ENCODE measurements around the gene KCTD17.

KCTD17 gene, protein sequence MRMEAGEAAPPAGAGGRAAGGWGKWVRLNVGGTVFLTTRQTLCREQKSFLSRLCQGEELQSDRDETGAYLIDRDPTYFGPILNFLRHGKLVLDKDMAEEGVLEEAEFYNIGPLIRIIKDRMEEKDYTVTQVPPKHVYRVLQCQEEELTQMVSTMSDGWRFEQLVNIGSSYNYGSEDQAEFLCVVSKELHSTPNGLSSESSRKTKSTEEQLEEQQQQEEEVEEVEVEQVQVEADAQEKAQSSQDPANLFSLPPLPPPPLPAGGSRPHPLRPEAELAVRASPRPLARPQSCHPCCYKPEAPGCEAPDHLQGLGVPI

DNA sequence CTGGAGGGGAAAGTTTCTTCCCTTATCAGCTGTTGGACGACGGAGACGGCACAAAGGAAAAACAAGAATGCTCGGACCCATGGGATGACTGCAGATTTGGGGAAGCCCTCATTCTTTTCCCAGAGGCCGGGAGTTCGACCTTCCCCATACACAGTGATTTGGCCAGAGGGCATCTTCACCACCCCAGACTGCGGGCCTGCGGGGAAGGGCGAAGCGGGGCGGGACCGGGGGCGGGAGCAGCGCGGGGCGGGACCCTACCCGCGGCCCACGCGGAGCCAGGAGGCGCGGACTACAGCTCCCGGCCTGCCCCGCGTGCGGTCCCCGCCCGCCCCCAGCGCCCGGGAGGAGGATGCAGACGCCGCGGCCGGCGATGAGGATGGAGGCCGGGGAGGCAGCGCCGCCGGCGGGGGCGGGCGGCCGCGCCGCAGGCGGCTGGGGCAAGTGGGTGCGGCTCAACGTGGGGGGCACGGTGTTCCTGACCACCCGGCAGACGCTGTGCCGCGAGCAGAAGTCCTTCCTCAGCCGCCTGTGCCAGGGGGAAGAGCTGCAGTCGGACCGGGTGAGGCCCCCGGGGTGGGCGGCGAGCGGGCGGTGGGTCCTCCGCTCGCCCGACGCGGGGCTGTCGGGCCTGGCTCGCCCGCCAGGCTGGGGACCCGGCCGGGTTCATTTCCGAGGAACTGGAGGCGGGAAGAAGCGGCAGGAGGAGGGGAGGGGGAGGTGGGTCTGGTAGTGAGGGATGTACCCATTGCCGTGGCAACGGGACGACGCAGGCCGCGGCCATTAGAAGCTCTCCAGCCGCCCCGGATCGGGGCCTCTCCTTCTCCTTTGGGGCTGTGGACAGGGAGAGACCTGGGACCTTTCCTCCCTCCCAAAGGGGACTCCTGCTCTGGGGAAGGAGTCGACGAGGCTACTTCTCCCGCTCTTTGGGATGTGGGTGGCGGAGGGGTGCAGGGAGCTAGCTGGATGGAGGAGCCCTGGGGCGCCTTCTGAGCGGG, at the start of gene KCTD17:
Gene KCTD17 (plus strand): TSS at position 352 of the 995 bp plus-strand sequence. CDS start 19 bp downstream, at position 371.
- peak within 1 kb of the TSS; percentile 87 for H3K4me3 Mint-ChIP-seq
- DNase-seq (ENCODE audit: low spot score), result peak; percentile 82
- H3K36me3 Mint-ChIP-seq (ENCODE audit: low read depth), result no peaks in the 10 kb centered on the region
- H3K27ac Mint-ChIP-seq, result peak within 1 kb of the TSS; percentile 63
- peaks cover 8% of the 10 kb centered on the region for H3K4me1 Mint-ChIP-seq (ENCODE audit: low read depth)
- H3K27me3 Mint-ChIP-seq (ENCODE audit: low read depth), result no peaks in the 10 kb centered on the region
- H3K9me3 Mint-ChIP-seq, result no peaks in the 10 kb centered on the region

DNA sequence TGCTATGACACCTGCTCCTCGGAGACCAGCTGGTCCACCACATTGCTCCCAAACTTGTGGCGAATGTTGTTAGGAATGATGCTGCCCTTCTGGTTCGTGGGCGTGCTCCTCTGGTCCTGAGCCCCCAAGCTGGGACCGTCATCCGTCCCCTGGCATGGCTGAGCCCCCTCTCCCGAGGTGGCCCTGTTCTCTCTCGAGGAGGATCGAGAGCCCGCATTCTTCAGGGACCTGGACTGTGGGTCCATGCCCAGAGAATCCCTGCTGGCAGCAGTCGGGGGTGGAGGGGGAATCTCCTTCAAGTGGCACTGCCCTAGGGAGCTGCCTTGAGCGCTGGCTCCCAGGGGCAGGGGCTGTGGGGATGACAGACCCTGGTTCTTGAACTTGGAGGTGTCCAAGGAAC, 49.7 kb upstream of the KCTD17 start:
- no peaks in the 10 kb centered on the region for H3K9me3 Mint-ChIP-seq
- no peak overlapping the region for H3K4me3 Mint-ChIP-seq
- H3K27me3 Mint-ChIP-seq (ENCODE audit: low read depth), result peaks cover 21% of the 10 kb centered on the region
- DNase-seq (ENCODE audit: low spot score), result no peak
- H3K4me1 Mint-ChIP-seq (ENCODE audit: low read depth), result no peaks in the 10 kb centered on the region
- H3K36me3 Mint-ChIP-seq (ENCODE audit: low read depth), result no peaks in the 10 kb centered on the region
- no peak overlapping the region for H3K27ac Mint-ChIP-seq

DNA sequence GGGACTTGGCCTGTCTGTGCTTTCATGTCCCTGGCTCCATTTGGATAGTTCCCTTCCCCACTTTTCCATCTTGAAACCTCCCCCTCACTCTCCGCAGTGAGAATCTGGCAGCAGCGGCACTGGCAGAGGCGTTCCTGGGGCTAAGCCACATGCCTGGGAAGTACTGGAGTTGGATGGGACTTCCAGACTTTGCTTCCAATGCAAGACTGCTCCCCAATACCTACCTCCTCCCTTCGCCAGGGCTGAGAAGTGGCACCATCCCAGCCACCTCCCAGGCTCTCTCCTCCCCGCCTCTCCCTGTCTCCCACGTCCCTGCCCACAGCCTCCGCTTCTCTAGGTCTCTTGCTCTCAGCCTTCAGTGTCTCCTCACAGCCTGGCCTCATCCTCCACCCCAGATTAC, 48.9 kb upstream of the KCTD17 start:
- H3K9me3 Mint-ChIP-seq, result no peaks in the 10 kb centered on the region

DNA sequence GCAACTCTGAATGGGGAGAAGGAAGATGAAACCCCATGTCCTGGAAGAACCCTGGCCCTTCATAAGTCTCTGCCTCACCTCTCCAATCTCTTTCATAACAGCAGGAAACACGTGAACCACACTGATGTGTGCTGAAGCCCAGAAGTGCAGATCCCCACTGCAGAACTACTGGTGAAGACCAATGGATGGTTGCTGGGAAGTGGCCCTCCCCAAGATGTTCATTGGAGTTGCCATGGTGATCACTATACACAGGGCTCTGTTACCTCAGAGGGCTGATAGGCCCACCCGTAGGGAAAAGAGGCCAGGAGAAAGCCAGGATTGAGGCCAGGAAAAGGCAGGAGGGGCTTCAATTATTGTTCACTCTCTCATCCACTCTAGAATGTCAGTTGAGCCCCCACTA, 43.9 kb upstream of the KCTD17 start:
- Mint-ChIP-seq H3K4me1 (ENCODE audit: low read depth) (no peaks in the 10 kb centered on the region), H3K4me3 (no peak overlapping the region), H3K27me3 (ENCODE audit: low read depth) (peaks cover 38% of the 10 kb centered on the region), H3K27ac (no peak overlapping the region), H3K36me3 (ENCODE audit: low read depth) (no peaks in the 10 kb centered on the region), H3K9me3 (no peaks in the 10 kb centered on the region)
- no peak for DNase-seq (ENCODE audit: low spot score)

More for the DNA sequence above, 48.9 kb upstream of the KCTD17 start:
- Mint-ChIP-seq H3K4me3 (no peak overlapping the region), H3K27ac (no peak overlapping the region), H3K27me3 (ENCODE audit: low read depth) (peaks cover 24% of the 10 kb centered on the region), H3K4me1 (ENCODE audit: low read depth) (no peaks in the 10 kb centered on the region), H3K36me3 (ENCODE audit: low read depth) (no peaks in the 10 kb centered on the region)
- no peak for DNase-seq (ENCODE audit: low spot score)

DNA sequence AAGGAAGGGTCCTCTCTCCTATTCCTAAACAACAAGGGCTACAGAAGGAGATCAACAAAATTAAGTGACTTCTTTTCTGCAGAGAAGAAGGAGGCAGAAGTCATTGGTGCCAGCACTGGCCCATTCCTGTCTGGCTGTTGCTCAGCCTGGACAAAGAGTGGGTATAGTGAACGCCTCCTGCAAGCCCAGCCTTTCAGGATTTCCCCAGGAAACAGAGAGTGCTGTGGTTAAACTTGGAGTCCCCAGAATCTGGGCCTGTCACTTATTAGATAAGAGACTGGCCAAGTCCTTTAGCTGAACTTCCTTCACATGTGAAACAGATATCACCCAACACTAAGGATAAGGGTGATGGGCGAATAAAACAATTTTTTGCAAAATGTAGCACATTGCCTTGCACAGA, 43.2 kb upstream of the KCTD17 start:
- Mint-ChIP-seq H3K4me1 (ENCODE audit: low read depth) (no peaks in the 10 kb centered on the region), H3K36me3 (ENCODE audit: low read depth) (no peaks in the 10 kb centered on the region), H3K27ac (no peak overlapping the region), H3K9me3 (no peaks in the 10 kb centered on the region), H3K27me3 (ENCODE audit: low read depth) (peaks cover 36% of the 10 kb centered on the region), H3K4me3 (no peak overlapping the region)
- DNase-seq (ENCODE audit: low spot score), result no peak

DNA sequence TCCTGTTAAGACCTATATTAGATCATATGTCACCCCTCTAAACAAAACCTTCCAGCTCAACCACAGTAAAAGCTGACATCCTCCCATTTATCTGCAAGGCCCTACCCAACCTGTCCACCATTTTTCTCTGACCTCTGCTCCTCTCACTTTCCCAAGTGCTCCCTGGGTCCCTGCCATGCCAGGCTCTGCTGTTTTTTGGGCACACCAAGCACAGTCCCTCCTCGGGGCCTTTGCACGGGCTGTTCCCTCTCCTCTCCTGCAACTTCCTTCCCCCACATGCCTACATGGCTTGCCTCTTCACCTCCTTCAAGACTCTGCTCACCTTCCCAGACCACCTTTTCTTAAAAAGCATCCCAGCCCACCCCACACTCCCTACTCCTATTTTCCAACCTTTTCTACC, 42.1 kb upstream of the KCTD17 start:
- H3K4me1 Mint-ChIP-seq (ENCODE audit: low read depth), result no peaks in the 10 kb centered on the region
- H3K27me3 Mint-ChIP-seq (ENCODE audit: low read depth), result peaks cover 34% of the 10 kb centered on the region
- no peaks in the 10 kb centered on the region for H3K36me3 Mint-ChIP-seq (ENCODE audit: low read depth)
- no peak overlapping the region for H3K27ac Mint-ChIP-seq
- no peak overlapping the region for H3K4me3 Mint-ChIP-seq
- DNase-seq (ENCODE audit: low spot score), result no peak
- no peaks in the 10 kb centered on the region for H3K9me3 Mint-ChIP-seq

DNA sequence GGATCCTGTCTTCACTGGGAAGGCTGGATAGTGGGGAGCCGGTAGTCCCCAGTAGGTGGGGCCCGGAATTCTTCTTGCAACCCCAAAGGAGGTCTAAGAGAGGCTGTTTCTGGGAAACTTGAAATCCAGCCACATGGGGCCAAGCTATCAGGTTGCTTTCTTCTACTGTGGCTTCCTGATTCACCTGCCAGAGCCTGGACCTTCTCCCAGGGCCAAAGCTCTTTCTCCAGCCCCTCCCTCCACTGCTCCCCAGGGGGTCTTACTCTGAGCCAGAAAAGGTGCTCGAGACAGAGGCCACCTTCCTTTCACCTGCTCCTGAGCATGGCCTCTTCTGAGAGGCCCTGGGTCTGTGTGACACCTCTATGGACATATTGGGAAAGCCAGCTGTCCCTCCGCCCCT, 41.4 kb upstream of the KCTD17 start:
- Mint-ChIP-seq H3K27ac (no peak overlapping the region), H3K36me3 (ENCODE audit: low read depth) (no peaks in the 10 kb centered on the region), H3K9me3 (no peaks in the 10 kb centered on the region), H3K4me1 (ENCODE audit: low read depth) (no peaks in the 10 kb centered on the region), H3K4me3 (no peak overlapping the region), H3K27me3 (ENCODE audit: low read depth) (peaks cover 33% of the 10 kb centered on the region)
- DNase-seq (ENCODE audit: low spot score), result no peak

DNA sequence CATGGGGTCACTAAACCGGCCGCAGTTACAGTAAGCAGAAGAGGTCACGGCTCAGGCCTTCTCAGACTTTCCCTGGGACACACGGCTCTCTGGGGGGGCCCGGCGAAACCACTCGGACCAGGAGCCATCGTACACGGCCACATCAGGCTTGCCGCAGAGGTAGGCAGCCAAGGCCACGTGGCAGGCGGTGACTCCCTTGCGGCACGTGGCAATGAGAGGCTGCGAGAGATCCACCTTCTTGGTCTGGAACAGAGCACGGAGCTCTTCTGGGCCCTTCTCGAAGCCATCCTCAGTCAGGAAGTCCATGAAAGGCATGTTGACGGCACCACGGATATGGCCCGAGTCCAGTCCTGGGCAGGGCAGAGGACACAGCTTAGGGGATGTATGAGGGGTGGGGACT, 40.6 kb upstream of the KCTD17 start:
- no peak for DNase-seq (ENCODE audit: low spot score)
- H3K27ac Mint-ChIP-seq, result no peak overlapping the region
- peaks cover 25% of the 10 kb centered on the region for H3K27me3 Mint-ChIP-seq (ENCODE audit: low read depth)
- H3K36me3 Mint-ChIP-seq (ENCODE audit: low read depth), result no peaks in the 10 kb centered on the region
- H3K4me1 Mint-ChIP-seq (ENCODE audit: low read depth), result no peaks in the 10 kb centered on the region
- no peaks in the 10 kb centered on the region for H3K9me3 Mint-ChIP-seq
- H3K4me3 Mint-ChIP-seq, result no peak overlapping the region

DNA sequence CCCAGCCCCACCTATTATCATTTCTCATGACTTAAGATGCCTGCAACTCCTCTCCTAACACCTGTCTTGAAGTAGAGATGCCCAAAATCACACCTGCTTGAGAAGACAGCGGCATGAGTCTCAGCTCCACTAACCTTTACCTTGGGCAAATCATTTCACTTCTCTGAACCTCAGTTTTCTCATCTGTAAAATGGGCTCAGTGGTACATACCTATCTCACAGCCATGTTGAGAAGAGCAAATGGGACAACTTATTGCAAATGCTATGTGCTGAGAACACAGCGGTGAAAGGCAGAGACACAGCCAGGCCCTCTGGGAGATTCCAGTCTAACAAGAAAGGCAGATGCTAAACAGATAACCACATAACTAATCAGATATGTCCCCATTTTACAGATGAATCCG, 40.1 kb upstream of the KCTD17 start:
- Mint-ChIP-seq H3K27me3 (ENCODE audit: low read depth) (peaks cover 21% of the 10 kb centered on the region), H3K4me1 (ENCODE audit: low read depth) (no peaks in the 10 kb centered on the region), H3K27ac (no peak overlapping the region)

DNA sequence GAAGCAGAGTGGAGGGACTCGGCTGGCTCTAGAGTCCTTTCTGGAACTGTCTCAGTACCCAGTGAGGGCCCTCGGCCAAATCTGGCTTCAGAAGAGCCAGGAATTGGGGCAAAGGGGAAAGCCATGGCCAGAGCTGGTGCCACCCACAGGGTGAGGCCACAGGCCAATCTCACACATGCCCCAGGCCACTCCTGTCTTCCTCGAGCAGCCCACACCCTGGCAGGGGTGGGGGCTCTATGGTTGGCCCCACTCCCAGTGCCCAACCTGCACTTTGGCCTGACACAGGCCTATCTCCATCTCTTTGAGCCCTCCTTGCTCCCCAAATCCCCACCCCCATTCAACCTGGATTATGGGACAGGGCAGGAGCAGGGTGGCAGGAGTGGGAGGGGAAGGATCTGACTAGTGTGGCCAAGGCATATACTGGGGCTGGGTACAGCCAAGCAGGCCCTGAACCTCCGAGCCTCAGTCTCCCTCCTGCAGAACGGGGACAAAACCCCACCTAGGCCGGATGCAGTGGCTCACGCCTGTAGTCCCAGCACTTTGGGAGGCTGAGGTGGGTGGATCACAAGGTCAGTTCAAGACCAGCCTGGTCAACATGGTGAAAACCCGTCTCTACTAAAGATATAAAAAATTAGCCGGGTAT, 39.2 kb upstream of the KCTD17 start:
- Mint-ChIP-seq H3K9me3 (no peaks in the 10 kb centered on the region), H3K4me3 (no peak overlapping the region), H3K27me3 (ENCODE audit: low read depth) (peaks cover 14% of the 10 kb centered on the region), H3K4me1 (ENCODE audit: low read depth) (no peaks in the 10 kb centered on the region), H3K36me3 (ENCODE audit: low read depth) (no peaks in the 10 kb centered on the region), H3K27ac (no peak overlapping the region)
- no peak for DNase-seq (ENCODE audit: low spot score)

More for the DNA sequence above, 40.1 kb upstream of the KCTD17 start:
- H3K36me3 Mint-ChIP-seq (ENCODE audit: low read depth), result no peaks in the 10 kb centered on the region
- no peaks in the 10 kb centered on the region for H3K9me3 Mint-ChIP-seq
- no peak overlapping the region for H3K4me3 Mint-ChIP-seq
- no peak for DNase-seq (ENCODE audit: low spot score)

DNA sequence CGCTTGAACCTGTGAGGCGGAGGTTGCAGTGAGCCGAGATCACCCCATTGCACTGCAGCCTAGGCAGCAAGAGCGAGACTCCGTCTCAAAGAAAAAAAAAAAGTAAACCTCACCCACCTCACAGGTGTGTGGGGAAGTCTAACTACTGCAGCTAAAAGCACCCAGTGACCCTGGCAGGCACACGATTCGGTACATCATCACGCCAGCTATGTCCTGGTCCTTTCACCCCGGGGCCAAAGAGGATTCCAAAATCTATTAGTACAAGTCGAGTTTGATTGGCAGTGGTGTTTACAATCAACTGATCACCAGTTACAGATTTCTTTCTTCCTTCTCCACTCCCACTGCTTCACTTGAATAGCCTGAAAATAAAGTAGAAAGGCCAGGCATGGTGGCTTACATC, 38.6 kb upstream of the KCTD17 start:
- no peak for DNase-seq (ENCODE audit: low spot score)
- Mint-ChIP-seq H3K27me3 (ENCODE audit: low read depth) (peaks cover 13% of the 10 kb centered on the region), H3K9me3 (no peaks in the 10 kb centered on the region), H3K36me3 (ENCODE audit: low read depth) (no peaks in the 10 kb centered on the region), H3K4me1 (ENCODE audit: low read depth) (no peaks in the 10 kb centered on the region), H3K4me3 (no peak overlapping the region), H3K27ac (no peak overlapping the region)

DNA sequence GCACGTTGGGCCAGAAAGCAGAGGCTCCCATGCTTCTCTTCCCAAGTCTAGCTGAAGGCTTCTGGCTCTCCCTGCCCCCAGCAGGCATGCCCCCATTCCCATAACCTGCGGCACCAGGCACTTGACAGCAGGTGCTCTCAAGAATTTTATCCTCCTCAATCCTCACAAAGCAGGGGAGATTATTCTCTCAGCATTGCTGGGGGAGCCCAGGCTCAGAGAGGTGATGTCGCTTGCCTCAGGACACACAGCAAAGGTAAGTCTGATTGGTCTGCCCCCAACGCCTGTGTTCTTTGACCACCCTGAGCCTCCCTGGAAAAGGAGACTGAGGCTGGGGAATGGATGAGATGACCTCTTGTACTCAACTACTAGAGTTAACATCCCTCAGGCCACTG, 37.1 kb upstream of the KCTD17 start:
- Mint-ChIP-seq H3K27me3 (ENCODE audit: low read depth) (peaks cover 4% of the 10 kb centered on the region), H3K36me3 (ENCODE audit: low read depth) (no peaks in the 10 kb centered on the region), H3K9me3 (no peaks in the 10 kb centered on the region), H3K4me1 (ENCODE audit: low read depth) (peaks cover 2% of the 10 kb centered on the region), H3K27ac (no peak overlapping the region), H3K4me3 (no peak overlapping the region)
- no peak for DNase-seq (ENCODE audit: low spot score)

DNA sequence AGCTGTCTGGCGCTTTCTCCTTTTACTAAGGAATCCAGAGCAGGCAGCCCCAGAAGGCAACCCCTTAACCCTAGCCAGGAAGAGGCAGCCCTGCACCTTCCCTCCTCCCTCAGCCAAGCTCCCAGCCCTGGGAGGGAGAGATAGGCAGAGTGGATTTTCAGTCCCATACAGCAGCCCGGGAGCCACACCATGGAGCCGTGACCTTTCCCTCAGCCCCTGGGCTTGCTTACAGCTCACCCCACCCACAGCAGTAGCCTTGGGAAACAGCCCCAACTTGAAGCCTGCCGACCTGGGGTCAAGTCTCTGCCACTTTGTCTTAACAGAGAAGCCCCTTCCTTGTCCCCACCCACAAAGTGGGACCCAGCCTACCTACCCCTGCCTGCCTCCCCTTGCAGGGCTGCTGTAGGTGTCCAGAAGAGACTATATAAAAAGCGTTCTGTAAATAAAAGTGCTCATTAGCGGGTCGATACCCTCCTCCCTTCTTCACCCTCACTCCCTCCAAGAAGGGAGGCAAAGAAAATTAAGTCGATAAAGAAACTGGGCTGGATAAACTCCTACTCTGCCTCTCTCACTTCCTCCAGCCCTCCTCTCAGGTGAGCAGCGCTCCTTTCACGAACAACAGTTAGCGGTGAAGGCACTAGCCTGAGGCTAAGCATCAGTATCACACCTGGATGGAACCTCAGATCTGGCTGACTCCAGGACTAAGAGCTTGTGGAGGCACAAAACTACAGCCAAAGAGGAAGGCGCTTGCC, 36.5 kb upstream of the KCTD17 start:
- H3K27ac Mint-ChIP-seq, result no peak overlapping the region

More for the DNA sequence above, 36.5 kb upstream of the KCTD17 start:
- Mint-ChIP-seq H3K27me3 (ENCODE audit: low read depth) (no peaks in the 10 kb centered on the region), H3K9me3 (no peaks in the 10 kb centered on the region), H3K4me1 (ENCODE audit: low read depth) (peaks cover 2% of the 10 kb centered on the region), H3K36me3 (ENCODE audit: low read depth) (no peaks in the 10 kb centered on the region), H3K4me3 (no peak overlapping the region)
- no peak for DNase-seq (ENCODE audit: low spot score)
